Astrocyte (in vitro differentiated cells and primary cell): ENCODE measurements around the gene TXNDC17. TPM values are rescaled to one million over a fixed set of nuclear protein-coding genes. Genes with fewer than 3 reads are reported as not detected.

ENCODE experiments used
- DNase-seq: peaks from one replicate; pipeline ENCODE4 v3.0.0-alpha.2; 2010; ENCODE audit warnings: low read depth
- FAIRE-seq: peaks from 2 replicates; lab custom pipeline; 2011; peaks lifted over from hg19 to GRCh38; lab: Jason Lieb, UNC
- H2AFZ ChIP-seq: 2 replicates; pipeline ENCODE4 v1.6.0; 2012; ENCODE audit warnings: low read depth, low read length, inconsistent platforms
- H3K27ac ChIP-seq: 2 replicates; pipeline ENCODE4 v1.5.1; 2011; ENCODE audit warnings: low read depth, low read length, inconsistent platforms
- H3K27me3 ChIP-seq: 2 replicates; pipeline ENCODE4 v1.6.0; 2011; ENCODE audit warnings: low read length, inconsistent platforms; ENCODE audit not compliant: insufficient read depth
- H3K36me3 ChIP-seq: 2 replicates; pipeline ENCODE4 v1.5.1; 2011; ENCODE audit warnings: low read length, inconsistent platforms; ENCODE audit not compliant: insufficient read depth
- H3K4me1 ChIP-seq: 2 replicates; pipeline ENCODE4 v1.5.1; 2011; ENCODE audit warnings: low read length, inconsistent platforms; ENCODE audit not compliant: insufficient read depth
- H3K4me2 ChIP-seq: 2 replicates; pipeline ENCODE4 v1.6.0; 2012; ENCODE audit warnings: low read length, inconsistent platforms
- H3K4me3 ChIP-seq: 2 replicates; pipeline ENCODE4 v1.5.1; 2011; ENCODE audit warnings: low read depth, mild to moderate bottlenecking, low read length, inconsistent platforms; ENCODE audit not compliant: insufficient read depth
- H3K79me2 ChIP-seq: 2 replicates; pipeline ENCODE4 v1.6.0; 2012; ENCODE audit warnings: mild to moderate bottlenecking, low read length, inconsistent platforms; ENCODE audit not compliant: insufficient read depth
- H3K9ac ChIP-seq: 2 replicates; pipeline ENCODE4 v1.6.0; 2012; ENCODE audit warnings: mild to moderate bottlenecking, low read length, inconsistent platforms
- H3K9me3 ChIP-seq: 2 replicates; pipeline ENCODE4 v1.5.1; 2012; ENCODE audit warnings: low read depth, mild to moderate bottlenecking, low read length, inconsistent platforms; ENCODE audit not compliant: insufficient read depth
- H4K20me1 ChIP-seq: 2 replicates; pipeline ENCODE4 v1.6.0; 2012; ENCODE audit warnings: low read length, inconsistent platforms; ENCODE audit not compliant: insufficient read depth
- H3K27ac Mint-ChIP-seq: one replicate; pipeline ENCODE4 v1.8.0; 2021; ENCODE audit warnings: mild to moderate bottlenecking, mixed read lengths; ENCODE audit not compliant: unreplicated experiment
- H3K27me3 Mint-ChIP-seq: one replicate; pipeline ENCODE4 v1.8.0; 2021; ENCODE audit warnings: low read depth, mixed read lengths; ENCODE audit not compliant: unreplicated experiment
- H3K36me3 Mint-ChIP-seq: one replicate; pipeline ENCODE4 v1.8.0; 2021; ENCODE audit warnings: low read depth, mixed read lengths; ENCODE audit not compliant: unreplicated experiment
- H3K4me1 Mint-ChIP-seq: one replicate; pipeline ENCODE4 v1.8.0; 2021; ENCODE audit warnings: low read depth, mixed read lengths; ENCODE audit not compliant: unreplicated experiment
- H3K4me3 Mint-ChIP-seq: one replicate; pipeline ENCODE4 v1.8.0; 2021; ENCODE audit warnings: mild to moderate bottlenecking, moderate library complexity, mixed read lengths; ENCODE audit not compliant: unreplicated experiment
- H3K9me3 Mint-ChIP-seq: one replicate; pipeline ENCODE4 v1.8.0; 2021; ENCODE audit warnings: mild to moderate bottlenecking, mixed read lengths; ENCODE audit not compliant: unreplicated experiment
- EZH2 ChIP-seq: IDR thresholded peaks from 2 replicates; pipeline ENCODE4 v1.6.1; 2012; ENCODE audit warnings: mild to moderate bottlenecking, low read length, inconsistent platforms; ENCODE audit not compliant: insufficient read depth
- total RNA-seq: library from RNA; stranded (reverse); gene quantifications from 2 replicates; pipeline ENCODE4 v1.2.1, GENCODE V29; 2021
- TF ChIP-seq, protein P1 (sequence below): IDR thresholded peaks from 2 replicates; pipeline ENCODE4 v1.5.1; 2011; ENCODE audit warnings: low read depth, mild to moderate bottlenecking, inconsistent platforms, low read length, moderate library complexity; ENCODE audit not compliant: insufficient read depth

TXNDC17 gene
- total RNA-seq, 1 donor from 2014 or later: 158 TPM

DNA sequence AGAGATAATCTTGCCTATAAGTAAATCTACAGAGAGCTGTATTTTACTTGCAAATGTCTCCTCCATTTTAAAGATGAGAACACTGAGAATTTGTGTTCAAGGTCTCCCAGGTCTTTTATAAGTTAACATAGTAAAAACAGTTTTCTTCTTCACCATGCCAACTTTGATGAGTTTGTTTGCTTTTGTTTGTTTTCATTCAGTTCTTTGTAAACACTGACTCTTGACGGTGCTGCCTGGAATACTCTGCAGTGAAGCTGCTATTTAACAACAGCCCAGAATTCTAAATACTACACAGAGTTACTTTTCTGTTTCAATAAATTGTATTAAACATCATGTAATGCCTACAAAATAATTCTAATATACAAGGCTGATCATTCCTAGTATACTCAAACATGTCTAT, 43.1 kb upstream of the TXNDC17 start:
- H2AFZ ChIP-seq: no peak overlapping the region
- peaks cover 18% of the 10 kb centered on the region for H3K36me3 Mint-ChIP-seq
- H3K4me2 ChIP-seq: no peak overlapping the region
- peaks cover 14% of the 10 kb centered on the region for H4K20me1 ChIP-seq
- peaks cover 52% of the 10 kb centered on the region for H3K36me3 ChIP-seq
- H3K27ac Mint-ChIP-seq: no peak overlapping the region
- H3K79me2 ChIP-seq: no peaks in the 10 kb centered on the region
- H3K27me3 ChIP-seq: no peaks in the 10 kb centered on the region
- H3K9me3 Mint-ChIP-seq: no peaks in the 10 kb centered on the region
- H3K27ac ChIP-seq: no peak overlapping the region
- TF ChIP-seq, protein P1, sequence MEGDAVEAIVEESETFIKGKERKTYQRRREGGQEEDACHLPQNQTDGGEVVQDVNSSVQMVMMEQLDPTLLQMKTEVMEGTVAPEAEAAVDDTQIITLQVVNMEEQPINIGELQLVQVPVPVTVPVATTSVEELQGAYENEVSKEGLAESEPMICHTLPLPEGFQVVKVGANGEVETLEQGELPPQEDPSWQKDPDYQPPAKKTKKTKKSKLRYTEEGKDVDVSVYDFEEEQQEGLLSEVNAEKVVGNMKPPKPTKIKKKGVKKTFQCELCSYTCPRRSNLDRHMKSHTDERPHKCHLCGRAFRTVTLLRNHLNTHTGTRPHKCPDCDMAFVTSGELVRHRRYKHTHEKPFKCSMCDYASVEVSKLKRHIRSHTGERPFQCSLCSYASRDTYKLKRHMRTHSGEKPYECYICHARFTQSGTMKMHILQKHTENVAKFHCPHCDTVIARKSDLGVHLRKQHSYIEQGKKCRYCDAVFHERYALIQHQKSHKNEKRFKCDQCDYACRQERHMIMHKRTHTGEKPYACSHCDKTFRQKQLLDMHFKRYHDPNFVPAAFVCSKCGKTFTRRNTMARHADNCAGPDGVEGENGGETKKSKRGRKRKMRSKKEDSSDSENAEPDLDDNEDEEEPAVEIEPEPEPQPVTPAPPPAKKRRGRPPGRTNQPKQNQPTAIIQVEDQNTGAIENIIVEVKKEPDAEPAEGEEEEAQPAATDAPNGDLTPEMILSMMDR: no peak
- TF ChIP-seq EZH2: no peak
- no peak overlapping the region for H3K4me3 ChIP-seq
- H3K9me3 ChIP-seq: no peaks in the 10 kb centered on the region
- no peaks in the 10 kb centered on the region for H3K4me1 ChIP-seq
- H3K9ac ChIP-seq: no peak overlapping the region
- H3K4me1 Mint-ChIP-seq: no peaks in the 10 kb centered on the region
- no peak overlapping the region for H3K4me3 Mint-ChIP-seq
- no peaks in the 10 kb centered on the region for H3K27me3 Mint-ChIP-seq
- FAIRE-seq (no peak), DNase-seq (no peak)

DNA sequence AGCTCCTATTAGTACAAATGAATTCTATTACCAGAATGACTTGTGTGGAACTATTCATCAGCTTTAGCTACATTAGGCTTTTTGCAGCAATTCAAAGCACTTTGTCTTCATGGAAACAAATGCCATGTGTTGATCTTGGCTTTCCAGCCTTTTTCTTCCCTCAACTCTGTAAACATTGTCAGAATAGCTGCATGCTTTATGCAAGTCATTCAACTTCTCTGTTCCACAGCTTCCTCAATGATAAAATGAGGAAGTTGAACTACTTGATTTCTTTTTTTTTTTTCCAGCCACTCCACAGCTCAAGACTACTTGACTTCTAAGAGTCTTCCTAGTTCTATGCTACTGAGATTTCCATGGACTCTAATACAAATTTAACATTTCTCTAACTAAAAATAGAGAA, 41.5 kb upstream of the TXNDC17 start:
- H3K27me3 Mint-ChIP-seq: no peaks in the 10 kb centered on the region
- Histone ChIP-seq H3K27ac (no peak overlapping the region), H3K36me3 (peaks cover 51% of the 10 kb centered on the region)

DNA sequence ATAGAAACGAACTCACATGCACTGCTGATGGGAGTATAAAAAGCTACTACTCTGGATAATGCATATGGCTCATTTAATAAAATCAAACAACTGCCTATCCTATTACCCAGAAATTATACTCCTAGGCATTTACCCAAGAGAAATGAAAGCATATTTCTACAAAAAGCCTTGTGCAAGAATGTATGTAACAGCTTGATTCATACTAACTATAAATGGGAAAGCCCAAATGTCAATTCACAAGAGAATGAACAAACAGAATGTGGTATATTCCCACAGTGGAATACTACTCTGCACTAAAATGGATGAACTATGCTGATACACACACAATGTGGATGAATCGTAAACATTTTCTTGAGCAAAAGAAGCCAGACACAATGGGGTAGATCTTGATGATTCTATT, 38.7 kb upstream of the TXNDC17 start:
- H3K4me3 Mint-ChIP-seq: no peak overlapping the region
- H3K9me3 Mint-ChIP-seq: no peaks in the 10 kb centered on the region
- Histone ChIP-seq H3K79me2 (no peaks in the 10 kb centered on the region), H3K27me3 (no peaks in the 10 kb centered on the region), H3K36me3 (peaks cover 45% of the 10 kb centered on the region), H4K20me1 (peaks cover 14% of the 10 kb centered on the region), H3K4me2 (no peak overlapping the region), H3K4me1 (no peaks in the 10 kb centered on the region), H3K4me3 (no peak overlapping the region), H3K9me3 (no peaks in the 10 kb centered on the region), H3K9ac (no peak overlapping the region), H2AFZ (no peak overlapping the region), H3K27ac (no peak overlapping the region)
- H3K4me1 Mint-ChIP-seq: no peaks in the 10 kb centered on the region
- no peak for DNase-seq
- no peak overlapping the region for H3K27ac Mint-ChIP-seq
- no peak for FAIRE-seq
- no peaks in the 10 kb centered on the region for H3K27me3 Mint-ChIP-seq
- TF ChIP-seq, protein P1: no peak
- no peak for TF ChIP-seq EZH2
- peaks cover 30% of the 10 kb centered on the region for H3K36me3 Mint-ChIP-seq

More for the DNA sequence above, 41.5 kb upstream of the TXNDC17 start:
- Mint-ChIP-seq H3K36me3 (peaks cover 15% of the 10 kb centered on the region), H3K9me3 (no peaks in the 10 kb centered on the region), H3K4me1 (no peaks in the 10 kb centered on the region), H3K4me3 (no peak overlapping the region), H3K27ac (no peak overlapping the region)
- peak; percentile 50 for FAIRE-seq
- Histone ChIP-seq H3K4me2 (no peak overlapping the region), H3K27me3 (no peaks in the 10 kb centered on the region), H3K79me2 (no peaks in the 10 kb centered on the region), H3K9ac (no peak overlapping the region), H3K4me3 (no peak overlapping the region), H3K9me3 (no peaks in the 10 kb centered on the region), H3K4me1 (no peaks in the 10 kb centered on the region), H2AFZ (no peak overlapping the region), H4K20me1 (peaks cover 14% of the 10 kb centered on the region)
- TF ChIP-seq, protein P1: no peak
- TF ChIP-seq EZH2: no peak
- DNase-seq: no peak
